GM12801 (cell line): ENCODE results near the gene KCNQ1.

Source experiments
- CTCF ChIP-seq: IDR thresholded peaks from one replicate; pipeline ENCODE4 v1.5.1; 2011; ENCODE audit warnings: control low read depth; ENCODE audit not compliant: insufficient read length; ENCODE audit errors: extremely low read depth

KCNQ1 gene

GRCh38 chr11:2517016-2517385 lies 72.2 kb downstream of the KCNQ1 start:
- TF ChIP-seq CTCF = no peak

- no peak for TF ChIP-seq CTCF
Measured at GRCh38 chr11:2517386-2518064, 72.7 kb downstream of the KCNQ1 start.

GRCh38 chr11:2518111-2518982 lies 73.5 kb downstream of the KCNQ1 start:
- TF ChIP-seq CTCF = no peak

GRCh38 chr11:2518983-2519340 lies 74.2 kb downstream of the KCNQ1 start:
- no peak for TF ChIP-seq CTCF

- no peak for TF ChIP-seq CTCF
Measured at GRCh38 chr11:2519517-2519861, 74.7 kb downstream of the KCNQ1 start.

- TF ChIP-seq CTCF = no peak
Measured at GRCh38 chr11:2519862-2520735, 75.3 kb downstream of the KCNQ1 start.

GRCh38 chr11:2520736-2521035 lies 75.9 kb downstream of the KCNQ1 start:
- no peak for TF ChIP-seq CTCF
